ENCODE data around the gene SMARCC2. TPM values are rescaled to one million over a fixed set of nuclear protein-coding genes. Genes with fewer than 3 reads are reported as not detected.

Gene SMARCC2
- total and polyA plus RNA-seq, 9 of the 15 experiments (the other 6 are each of a cell fraction or from before 2014, with no cell fraction given) = 11.9 to 86.0 (median 36.6) TPM

- no peaks in the 10 kb centered on the region for H4K20me1 ChIP-seq (replicated peaks; ENCODE audit: control insufficient read depth, insufficient read depth, low read length)
- no peaks in the 10 kb centered on the region for H3K27me3 ChIP-seq (ENCODE audit: control insufficient read depth in 2 of 2, insufficient read depth in 2 of 2, low read length in 2 of 2)
- DNase-seq (ENCODE audit: extremely low read depth in 1 of 4, low spot score in 3 of 4) (no peak), FAIRE-seq (peak; percentile 52), ATAC-seq (no peak)
- H3K27ac ChIP-seq (ENCODE audit: extremely low read depth, low read depth, low read length) = peak overlapping the region; percentile 93
- ChIA-PET POLR2A (interaction anchor here (0.5 to 3.4 kb wide), 22 partner anchors 9 to 365 kb away, joined by 3 to 68 read pairs (median 6); partner anchors contain the start of genes COQ10A, ESYT1, MYL6 and PA2G4), CTCF (ENCODE audit: low intra/inter-chr PET ratio) (interaction anchor here (1.1 to 1.4 kb wide), 2 partner anchors 29 to 33 kb away, joined by 3 to 5 read pairs; partner anchors contain the start of gene SMARCC2)
- 0 out of 2 replicates have a peak, but pooled peaks have one; percentile 31 for TF ChIP-seq LCOR (CRISPR knock-in tag; IDR thresholded peaks at IDR 0.05)
- TF ChIP-seq CEBPZ (IDR thresholded peaks at IDR 0.05; ENCODE audit: borderline replicate concordance, low read depth, low read length) = no peak
- TF ChIP-seq SP1 (CRISPR knock-in tag; IDR thresholded peaks at IDR 0.05) = no peak
- TF ChIP-seq TCF7 (IDR thresholded peaks at IDR 0.05; ENCODE audit: borderline replicate concordance) = no peak
- no peak for TF ChIP-seq ZNF696 (CRISPR knock-in tag; conservative IDR thresholded peaks at IDR 0.05)
- TF ChIP-seq NR4A1 (CRISPR knock-in tag; IDR thresholded peaks at IDR 0.05) = no peak
- TF ChIP-seq NR4A1 (tag; IDR thresholded peaks at IDR 0.05) = 0 out of 2 replicates have a peak, but pooled peaks have one; percentile 10
- TF ChIP-seq GATAD2A (IDR thresholded peaks at IDR 0.05) = 0 out of 2 replicates have a peak, but pooled peaks have one; percentile 1
- TF ChIP-seq HNRNPLL (IDR thresholded peaks at IDR 0.05; ENCODE audit: low read depth, low read length, poor library complexity, severe bottlenecking) = no peak
- TF ChIP-seq NCOA4 (IDR thresholded peaks at IDR 0.05; ENCODE audit: partially characterized antibody) = no peak
- TF ChIP-seq ZNF3 (CRISPR knock-in tag; IDR thresholded peaks at IDR 0.05) = no peak
- 0 out of 2 replicates have a peak, but pooled peaks have one; percentile 19 for TF ChIP-seq ZSCAN32 (CRISPR knock-in tag; IDR thresholded peaks at IDR 0.05)
- 0 out of 2 replicates have a peak, but pooled peaks have one; percentile 45 for TF ChIP-seq ZNF766 (CRISPR knock-in tag; conservative IDR thresholded peaks at IDR 0.05)
- peak; percentile 67 for TF ChIP-seq EGR1 (conservative IDR thresholded peaks at IDR 0.05)
- no peak for TF ChIP-seq ZNF280A (IDR thresholded peaks at IDR 0.05; ENCODE audit: low read depth, partially characterized antibody)
- TF ChIP-seq TFE3 (CRISPR knock-in tag; IDR thresholded peaks at IDR 0.05) = peak; percentile 74
- intact Hi-C loops (cut with micrococcal nuclease) = loop anchor here (10.0 kb wide), 1 partner anchor 178 kb away; the partner anchor contains the start of gene RPS26
- H3K9ac ChIP-seq (ENCODE audit: insufficient read depth in 1 of 2, low read depth in 2 of 2, low read length in 2 of 2) = peak overlapping the region; percentile 85 to 97
- no peaks in the 10 kb centered on the region for H3K9me1 ChIP-seq (ENCODE audit: control insufficient read depth, insufficient read depth, low read length)
- H3K4me3 ChIP-seq = peak overlapping the region; percentile 90
- no TSS peak for BruUV-seq (replicated peaks)
- WGBS (ENCODE audit: insufficient coverage, low coverage, missing lambda C conversion rate) = 5% methylated on average over 4 of the region's 4 CpGs
- H3K36me3 ChIP-seq (ENCODE audit: control insufficient read depth, insufficient read depth, low read length) = peaks cover 7% of the 10 kb centered on the region; the same call in 2 of the 3 replicates
- H2AFZ ChIP-seq (ENCODE audit: low read depth, low read length) = peak overlapping the region; percentile 96
- peaks cover 20 to 31% of the 10 kb centered on the region in 2 experiments; a peak in 4 of 5 replicates for H3K4me1 ChIP-seq (replicated peaks in 1 of 2; ENCODE audit: control insufficient read depth in 2 of 2, insufficient read depth in 2 of 2, low read length in 2 of 2)
- H3K79me2 ChIP-seq (ENCODE audit: control insufficient read depth, insufficient read depth, low read length) = peaks cover 45% of the 10 kb centered on the region
- peak overlapping the region; percentile 96 for H3K4me2 ChIP-seq (ENCODE audit: insufficient read depth, low read length)
- no peaks in the 10 kb centered on the region for H3K9me3 ChIP-seq (replicated peaks; ENCODE audit: control insufficient read depth, insufficient read depth, low read depth, low read length)
- in situ Hi-C loops (cut with MboI) = no loop called here
These were observed 33.2 kb upstream of the SMARCC2 start for GRCh38 chr12:56222531-56222895.

All from K562 (cell line).